Common myeloid progenitor, CD34-positive (primary cell): ENCODE data around the gene SLC12A2.

Source experiments
- CTCF ChIA-PET: fragments of 350-600 bp; sonication (Branson Sonifier 250); formaldehyde crosslinking; loops from one replicate; lab custom pipeline; 2021; ENCODE audit warnings: antibody characterized with exemption; lab: Charles Lee
- POLR2A ChIA-PET: fragments of 350-600 bp; sonication (Branson Sonifier 250); formaldehyde crosslinking; loops from one replicate; lab custom pipeline; 2021; ENCODE audit warnings: antibody characterized with exemption; lab: Charles Lee
- DNase-seq, 3 donors: peaks; one replicate each; pipeline versions ENCODE4 v3.0.0 to v3.0.0-alpha.2; 2013
- H3K27ac ChIP-seq, 2 experiments: 1 replicate in 1 of 2; 2 replicates in 1 of 2; pipeline ENCODE4 v1.7.0; 2013; ENCODE audit warnings: inconsistent platforms in 2 of 2, low read length in 2 of 2, mild to moderate bottlenecking in 2 of 2, low read depth in 1 of 2, moderate library complexity in 1 of 2; ENCODE audit not compliant: severe bottlenecking in 2 of 2, insufficient read depth in 1 of 2, poor library complexity in 1 of 2
- H3K27me3 ChIP-seq, 5 experiments: replicated peaks in 2 of 5; 1 replicate in 3 of 5; 2 replicates in 2 of 5; pipeline versions ENCODE4 v1.6.1 to v1.7.0; 2013; ENCODE audit warnings: low read length in 4 of 5, mild to moderate bottlenecking in 2 of 5, moderate library complexity in 2 of 5, inconsistent platforms in 1 of 5; ENCODE audit not compliant: insufficient read depth in 5 of 5, control insufficient read depth in 4 of 5
- H3K36me3 ChIP-seq, 4 experiments: 1 replicate in 2 of 4; 2 replicates in 2 of 4; pipeline versions ENCODE4 v1.6.1 to v1.7.0; 2013; ENCODE audit warnings: low read length in 3 of 4, control low read depth in 1 of 4, mild to moderate bottlenecking in 1 of 4; ENCODE audit not compliant: control insufficient read depth in 4 of 4, insufficient read depth in 4 of 4
- H3K4me1 ChIP-seq, 4 experiments: 1 replicate in 3 of 4; 2 replicates in 1 of 4; pipeline versions ENCODE4 v1.6.1 to v1.7.1; 2013; ENCODE audit warnings: low read length in 3 of 4, mild to moderate bottlenecking in 3 of 4, control low read depth in 1 of 4, inconsistent platforms in 1 of 4, moderate library complexity in 1 of 4; ENCODE audit not compliant: control insufficient read depth in 4 of 4, insufficient read depth in 4 of 4; ENCODE audit errors: control extremely low read depth in 1 of 4
- H3K4me3 ChIP-seq, 7 experiments: 1 replicate in 4 of 7; 2 replicates in 3 of 7; pipeline versions ENCODE4 v1.5.1 to v1.7.0; 2013; ENCODE audit warnings: mild to moderate bottlenecking in 7 of 7, low read length in 6 of 7, moderate library complexity in 6 of 7, inconsistent platforms in 2 of 7, low read depth in 2 of 7, control low read depth in 1 of 7; ENCODE audit not compliant: insufficient read depth in 4 of 7, control insufficient read depth in 1 of 7; ENCODE audit errors: extremely low read depth in 1 of 7
- H3K9me3 ChIP-seq, 5 experiments: 1 replicate in 4 of 5; 2 replicates in 1 of 5; pipeline versions ENCODE4 v1.6.1 to v1.7.1; 2013; ENCODE audit warnings: low read length in 4 of 5, mild to moderate bottlenecking in 2 of 5, inconsistent platforms in 1 of 5, low read depth in 1 of 5, moderate library complexity in 1 of 5; ENCODE audit not compliant: control insufficient read depth in 4 of 5, insufficient read depth in 2 of 5; ENCODE audit errors: control extremely low read depth in 1 of 5
- WGBS: methylation state at CpG from one replicate; pipeline ENCODE4 v1.1.5; 2013; ENCODE audit not compliant: insufficient coverage; 5-methylcytosine and 5-hydroxymethylcytosine counted together

Gene SLC12A2

DNA sequence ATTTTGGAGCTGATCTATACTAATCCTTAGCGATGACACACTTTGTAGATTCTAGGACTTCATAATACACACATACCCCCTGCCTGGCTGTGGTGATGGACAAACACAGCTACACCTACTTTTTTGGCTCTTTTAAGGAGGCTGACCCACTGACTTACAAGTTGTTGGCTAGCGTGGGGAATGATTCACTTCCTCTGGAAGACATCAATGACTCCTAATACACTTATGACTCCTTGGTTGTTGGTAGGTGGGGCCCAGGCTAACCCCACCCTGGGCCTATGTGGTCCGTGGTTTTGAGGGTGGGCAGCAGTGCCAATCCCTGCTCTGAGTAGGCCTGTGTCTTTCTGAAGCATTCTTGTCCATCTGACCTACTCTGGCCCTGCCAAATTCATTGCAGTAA, 144.4 kb downstream of the SLC12A2 start:
- POLR2A ChIA-PET = no interaction called here
- H3K36me3 ChIP-seq = no peaks in the 10 kb centered on the region
- H3K4me3 ChIP-seq = no peak overlapping the region
- no peaks in the 10 kb centered on the region for H3K4me1 ChIP-seq
- CTCF ChIA-PET = interaction anchor here (1.5 kb wide), 1 partner anchor 16 kb away, joined by 5 read pairs; no protein-coding TSS in a partner anchor
- 89% methylated on average over 1 of the region's 3 CpGs for WGBS
- no peak overlapping the region for H3K27ac ChIP-seq
- no peaks in the 10 kb centered on the region for H3K9me3 ChIP-seq
- H3K27me3 ChIP-seq = no peaks in the 10 kb centered on the region
- no peak for DNase-seq

DNA sequence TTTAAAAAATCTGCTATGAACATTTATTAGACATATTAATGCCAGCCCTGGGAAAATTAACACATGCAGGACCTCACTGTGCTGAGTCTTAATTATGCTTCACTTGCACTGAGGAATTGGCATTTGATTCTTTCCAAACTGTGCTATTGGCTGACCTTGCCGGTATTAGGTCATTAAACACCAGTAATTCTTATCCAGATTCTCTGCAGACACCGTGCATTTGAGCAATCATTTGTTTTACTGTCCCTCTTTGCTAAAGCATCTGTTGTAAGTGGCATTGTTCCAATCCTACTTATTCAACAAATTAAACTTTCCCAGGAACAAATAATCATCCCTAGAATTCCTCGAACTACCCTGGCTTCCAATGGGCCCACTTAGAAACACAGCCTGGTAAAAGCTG, 145.0 kb downstream of the SLC12A2 start:
- POLR2A ChIA-PET = no interaction called here
- no peaks in the 10 kb centered on the region for H3K36me3 ChIP-seq
- WGBS = 100% methylated on average over 2 of the region's 3 CpGs
- H3K27me3 ChIP-seq = no peaks in the 10 kb centered on the region
- CTCF ChIA-PET = no interaction called here
- H3K4me3 ChIP-seq = no peak overlapping the region
- no peaks in the 10 kb centered on the region for H3K4me1 ChIP-seq
- H3K27ac ChIP-seq = no peak overlapping the region
- no peaks in the 10 kb centered on the region for H3K9me3 ChIP-seq
- DNase-seq = no peak

DNA sequence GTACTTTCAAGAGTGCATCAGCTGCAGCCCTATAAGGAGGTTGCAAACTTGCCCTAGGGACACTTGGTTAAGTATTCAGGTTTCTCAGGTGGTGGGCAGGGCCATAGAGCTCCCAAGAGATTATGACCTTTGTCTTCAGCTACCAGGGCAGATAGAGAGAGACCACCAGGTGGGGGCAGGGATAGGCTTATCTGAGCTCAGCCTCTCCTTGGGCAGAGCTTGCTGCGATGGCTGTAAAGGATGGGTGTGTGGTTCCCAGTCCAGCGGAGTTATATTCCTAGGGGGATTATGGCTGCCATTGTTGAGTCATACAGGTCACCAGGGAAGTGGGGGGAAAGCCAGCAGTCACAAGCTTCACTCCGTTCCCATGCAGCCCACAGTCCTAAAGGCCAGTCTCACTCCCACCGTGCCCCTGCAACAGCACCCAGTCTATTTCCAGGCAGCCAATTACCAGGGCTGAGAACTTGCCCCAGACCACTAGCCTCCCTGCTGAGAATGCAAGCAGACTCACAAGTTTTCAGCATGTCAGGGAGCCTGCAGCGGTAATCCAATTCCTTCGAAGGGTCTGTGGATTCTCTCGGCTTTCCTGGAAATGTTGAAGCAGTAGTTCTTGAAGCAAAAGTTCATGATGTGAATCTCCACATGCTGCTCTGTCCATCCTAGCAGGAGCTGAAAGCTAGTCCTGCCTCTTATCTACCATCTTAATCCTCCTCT, 151.5 kb downstream of the SLC12A2 start:
- WGBS = 100% methylated on average over 7 of the region's 7 CpGs
- no peak overlapping the region for H3K4me3 ChIP-seq
- no peaks in the 10 kb centered on the region for H3K9me3 ChIP-seq
- peaks cover 0 to 2% (median 0%) of the 10 kb centered on the region in 5 experiments for H3K27me3 ChIP-seq
- H3K36me3 ChIP-seq = no peaks in the 10 kb centered on the region
- H3K4me1 ChIP-seq = no peaks in the 10 kb centered on the region
- CTCF ChIA-PET = no interaction called here
- DNase-seq = no peak
- POLR2A ChIA-PET = no interaction called here
- no peak overlapping the region for H3K27ac ChIP-seq

DNA sequence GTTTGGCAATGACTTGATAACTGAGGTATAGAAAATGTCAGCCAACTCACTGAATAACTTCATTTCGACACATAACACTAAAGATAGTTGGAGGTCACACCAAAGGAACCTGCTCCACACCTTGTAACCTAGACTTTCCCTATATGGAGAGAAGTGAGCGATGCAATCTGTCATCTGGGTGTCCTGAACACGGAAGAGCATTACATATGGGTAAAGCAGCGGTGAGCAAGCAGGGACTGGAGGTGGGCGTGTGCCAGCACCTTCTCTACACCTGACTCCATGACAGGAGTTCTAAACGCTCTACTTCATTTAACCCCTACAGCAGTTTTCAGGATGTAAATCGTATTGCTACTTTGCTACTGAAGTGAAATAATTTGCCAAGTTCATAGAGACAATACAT, 152.8 kb downstream of the SLC12A2 start:
- Histone ChIP-seq H3K27me3 (peaks cover 0 to 2% (median 0%) of the 10 kb centered on the region in 5 experiments), H3K9me3 (no peaks in the 10 kb centered on the region), H3K4me1 (no peaks in the 10 kb centered on the region), H3K4me3 (no peak overlapping the region), H3K27ac (no peak overlapping the region), H3K36me3 (no peaks in the 10 kb centered on the region)
- POLR2A ChIA-PET = no interaction called here
- no peak for DNase-seq
- CTCF ChIA-PET = interaction anchor here (0.9 kb wide), 1 partner anchor 10 kb away, joined by 3 read pairs; no protein-coding TSS in a partner anchor
- WGBS = 100% methylated on average over 5 of the region's 7 CpGs

DNA sequence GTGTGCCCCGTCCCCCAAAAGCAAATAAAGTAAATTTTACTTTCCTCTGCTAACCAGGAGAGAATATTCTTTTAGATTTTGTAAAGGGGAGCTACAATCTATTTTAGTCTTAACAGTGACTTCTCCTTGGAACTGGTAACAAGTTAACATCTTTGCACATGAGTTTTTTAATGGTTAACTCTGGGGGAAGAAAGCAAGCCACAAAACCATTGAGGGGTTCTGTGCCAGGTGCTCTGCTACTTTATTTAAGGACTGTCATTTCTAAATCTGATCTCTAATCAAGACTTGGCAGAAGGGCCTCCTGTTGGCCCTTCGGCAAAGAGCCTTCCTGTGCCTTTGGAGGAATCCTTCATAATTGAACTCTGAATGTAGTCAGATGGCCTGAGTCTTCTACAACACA, 153.4 kb downstream of the SLC12A2 start:
- no peak for DNase-seq
- H3K27ac ChIP-seq = no peak overlapping the region
- H3K4me3 ChIP-seq = no peak overlapping the region
- no CpG with 5 or more reads among the region's 2 CpGs for whole genome bisulfite sequencing
- CTCF ChIA-PET = interaction anchor here (0.9 kb wide), 1 partner anchor 11 kb away, joined by 3 read pairs; no protein-coding TSS in a partner anchor
- H3K9me3 ChIP-seq = no peaks in the 10 kb centered on the region
- H3K27me3 ChIP-seq = peaks cover 0 to 2% (median 0%) of the 10 kb centered on the region in 5 experiments
- H3K4me1 ChIP-seq = no peaks in the 10 kb centered on the region
- H3K36me3 ChIP-seq = no peaks in the 10 kb centered on the region
- POLR2A ChIA-PET = no interaction called here

DNA sequence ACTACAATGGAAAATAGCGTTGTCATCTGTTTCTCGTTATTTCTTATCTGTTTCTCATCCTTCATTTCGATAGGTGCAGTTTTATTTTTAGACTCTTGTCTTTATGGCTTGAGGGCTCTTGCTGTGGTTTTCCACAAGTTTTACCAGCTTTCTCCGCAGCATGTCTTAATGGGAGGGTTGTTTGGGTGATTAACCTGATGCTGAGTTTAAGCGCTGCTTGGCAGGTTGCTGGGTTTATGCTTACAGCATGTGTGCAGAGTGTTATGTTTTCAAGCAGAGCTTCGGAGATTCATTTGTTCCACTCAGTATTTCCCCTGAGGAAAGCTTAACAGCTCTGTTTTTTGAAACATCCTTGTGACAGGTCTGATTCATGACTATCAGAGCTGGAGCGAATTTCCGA, 154.0 kb downstream of the SLC12A2 start:
- Histone ChIP-seq H3K9me3 (no peaks in the 10 kb centered on the region), H3K4me1 (no peaks in the 10 kb centered on the region), H3K27ac (no peak overlapping the region), H3K36me3 (no peaks in the 10 kb centered on the region), H3K4me3 (no peak overlapping the region), H3K27me3 (peaks cover 0 to 2% (median 0%) of the 10 kb centered on the region in 5 experiments)
- ChIA-PET CTCF (no interaction called here), POLR2A (no interaction called here)
- WGBS = 97% methylated on average over 7 of the region's 8 CpGs
- no peak for DNase-seq
